Fibroblast of pulmonary artery (primary cell): ENCODE data around the gene LTBP4.

Experiments
- DNase-seq: peaks from one replicate; pipeline ENCODE4 v3.0.0-alpha.2; 2010; ENCODE audit warnings: low read depth
- H3K4me3 ChIP-seq: replicated peaks from 2 replicates; pipeline ENCODE4 v1.5.1; 2011; ENCODE audit warnings: low read depth, mild to moderate bottlenecking, control low read depth, low read length, moderate library complexity
- TF ChIP-seq, protein P1 (sequence below): IDR thresholded peaks from 2 replicates; pipeline ENCODE4 v1.5.1; 2011; ENCODE audit warnings: mild to moderate bottlenecking, control low read depth, low read length, inconsistent platforms; ENCODE audit errors: missing control alignments

The LTBP4 gene

GRCh38 chr19:40584007-40584406, 17.2 kb upstream of the LTBP4 start:
- no peak for DNase-seq
- no peak overlapping the region for H3K4me3 ChIP-seq
- TF ChIP-seq, protein P1, sequence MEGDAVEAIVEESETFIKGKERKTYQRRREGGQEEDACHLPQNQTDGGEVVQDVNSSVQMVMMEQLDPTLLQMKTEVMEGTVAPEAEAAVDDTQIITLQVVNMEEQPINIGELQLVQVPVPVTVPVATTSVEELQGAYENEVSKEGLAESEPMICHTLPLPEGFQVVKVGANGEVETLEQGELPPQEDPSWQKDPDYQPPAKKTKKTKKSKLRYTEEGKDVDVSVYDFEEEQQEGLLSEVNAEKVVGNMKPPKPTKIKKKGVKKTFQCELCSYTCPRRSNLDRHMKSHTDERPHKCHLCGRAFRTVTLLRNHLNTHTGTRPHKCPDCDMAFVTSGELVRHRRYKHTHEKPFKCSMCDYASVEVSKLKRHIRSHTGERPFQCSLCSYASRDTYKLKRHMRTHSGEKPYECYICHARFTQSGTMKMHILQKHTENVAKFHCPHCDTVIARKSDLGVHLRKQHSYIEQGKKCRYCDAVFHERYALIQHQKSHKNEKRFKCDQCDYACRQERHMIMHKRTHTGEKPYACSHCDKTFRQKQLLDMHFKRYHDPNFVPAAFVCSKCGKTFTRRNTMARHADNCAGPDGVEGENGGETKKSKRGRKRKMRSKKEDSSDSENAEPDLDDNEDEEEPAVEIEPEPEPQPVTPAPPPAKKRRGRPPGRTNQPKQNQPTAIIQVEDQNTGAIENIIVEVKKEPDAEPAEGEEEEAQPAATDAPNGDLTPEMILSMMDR = peak; percentile 32

- peak; percentile 84 for DNase-seq
- no peak overlapping the region for H3K4me3 ChIP-seq
- TF ChIP-seq, protein P1 = no peak
Measured at GRCh38 chr19:40585241-40585981, 15.8 kb upstream of the LTBP4 start.

- DNase-seq = no peak
- H3K4me3 ChIP-seq = no peak overlapping the region
- TF ChIP-seq, protein P1 = no peak
Measured at GRCh38 chr19:40585982-40586422, 15.2 kb upstream of the LTBP4 start.

GRCh38 chr19:40586611-40587010, 14.6 kb upstream of the LTBP4 start:
- DNase-seq = no peak
- H3K4me3 ChIP-seq = no peak overlapping the region
- TF ChIP-seq, protein P1 = no peak

DNA sequence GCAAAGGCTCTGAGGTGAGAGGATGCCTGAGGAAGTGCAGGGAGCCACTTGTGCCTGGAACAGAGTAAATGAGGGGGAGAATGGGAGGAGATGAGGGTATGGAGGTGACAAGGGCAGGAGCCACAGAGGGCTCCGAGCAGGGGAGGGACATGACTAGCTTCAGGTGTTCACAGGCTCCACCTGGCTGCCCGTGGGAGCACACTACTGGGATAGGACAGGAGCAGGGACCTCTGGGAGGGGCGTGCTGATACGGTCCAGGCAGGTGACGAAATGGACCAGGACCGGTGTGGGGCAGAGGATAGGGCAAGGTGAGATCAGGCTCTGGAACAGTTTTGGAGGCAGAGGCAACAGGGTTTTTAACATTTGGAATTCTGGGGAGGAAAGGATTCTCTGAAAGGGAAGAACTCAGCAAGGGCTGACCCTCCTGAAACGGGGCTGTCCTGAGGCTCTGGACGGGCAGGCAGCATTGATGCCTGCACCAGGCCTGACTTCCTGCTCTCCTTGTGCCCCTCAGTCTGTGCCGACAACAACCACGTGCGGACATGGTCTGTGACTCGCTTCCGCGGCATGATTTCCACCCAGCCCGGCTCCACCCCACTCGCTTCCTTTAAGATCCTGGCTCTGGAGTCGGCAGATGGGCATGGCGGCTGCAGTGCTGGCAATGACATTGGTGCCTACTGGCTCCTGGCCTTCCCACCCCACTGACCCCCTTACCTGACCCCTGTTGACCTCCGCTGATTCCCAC, 12.9 kb upstream of the LTBP4 start:
- no peak for DNase-seq
- TF ChIP-seq, protein P1 = no peak
- H3K4me3 ChIP-seq = no peak overlapping the region

DNA sequence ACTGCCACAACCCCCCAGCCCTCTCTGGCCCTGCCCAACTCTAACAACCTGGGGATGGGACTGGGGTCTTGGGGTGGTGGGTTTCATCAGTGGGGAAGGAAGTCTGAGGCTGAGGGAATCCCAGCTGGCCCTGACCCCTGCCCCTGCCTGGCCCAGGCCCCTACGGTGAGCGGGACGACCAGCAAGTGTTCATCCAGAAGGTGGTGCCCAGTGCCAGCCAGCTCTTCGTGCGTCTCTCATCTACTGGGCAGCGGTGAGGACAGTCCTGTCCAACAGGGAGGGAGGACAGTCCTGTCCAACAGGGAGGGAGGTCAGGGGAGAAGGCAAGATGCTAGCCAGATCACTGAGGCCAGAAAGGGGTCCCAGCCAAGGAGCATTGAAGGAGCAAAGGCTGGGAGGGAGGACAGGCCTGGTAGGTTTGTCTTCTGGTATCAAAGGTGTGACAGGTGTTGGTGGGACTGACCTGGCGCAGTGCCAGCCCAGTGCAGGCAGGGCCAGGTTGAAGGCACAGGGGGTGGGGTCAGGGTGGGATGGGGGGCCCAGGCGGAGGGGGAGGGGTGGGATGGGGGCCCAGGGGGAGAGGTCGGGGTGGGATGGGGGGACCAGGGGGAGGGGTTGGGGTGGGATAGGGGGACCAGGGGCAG, 12.1 kb upstream of the LTBP4 start:
- TF ChIP-seq, protein P1 = no peak
- no peak overlapping the region for H3K4me3 ChIP-seq
- no peak for DNase-seq
